LNCAP (cell line): ENCODE data around the gene LACTB.

Source experiments
- TF ChIP-seq, protein P1 (sequence below): fragments of 450-650 bp; IDR thresholded peaks from 2 replicates; pipeline ENCODE4 v1.5.1; 2017; ENCODE audit warnings: mild to moderate bottlenecking

Gene LACTB

GRCh38 chr15:63091679-63092446 lies 29.8 kb upstream of the LACTB start:
- TF ChIP-seq, protein P1, sequence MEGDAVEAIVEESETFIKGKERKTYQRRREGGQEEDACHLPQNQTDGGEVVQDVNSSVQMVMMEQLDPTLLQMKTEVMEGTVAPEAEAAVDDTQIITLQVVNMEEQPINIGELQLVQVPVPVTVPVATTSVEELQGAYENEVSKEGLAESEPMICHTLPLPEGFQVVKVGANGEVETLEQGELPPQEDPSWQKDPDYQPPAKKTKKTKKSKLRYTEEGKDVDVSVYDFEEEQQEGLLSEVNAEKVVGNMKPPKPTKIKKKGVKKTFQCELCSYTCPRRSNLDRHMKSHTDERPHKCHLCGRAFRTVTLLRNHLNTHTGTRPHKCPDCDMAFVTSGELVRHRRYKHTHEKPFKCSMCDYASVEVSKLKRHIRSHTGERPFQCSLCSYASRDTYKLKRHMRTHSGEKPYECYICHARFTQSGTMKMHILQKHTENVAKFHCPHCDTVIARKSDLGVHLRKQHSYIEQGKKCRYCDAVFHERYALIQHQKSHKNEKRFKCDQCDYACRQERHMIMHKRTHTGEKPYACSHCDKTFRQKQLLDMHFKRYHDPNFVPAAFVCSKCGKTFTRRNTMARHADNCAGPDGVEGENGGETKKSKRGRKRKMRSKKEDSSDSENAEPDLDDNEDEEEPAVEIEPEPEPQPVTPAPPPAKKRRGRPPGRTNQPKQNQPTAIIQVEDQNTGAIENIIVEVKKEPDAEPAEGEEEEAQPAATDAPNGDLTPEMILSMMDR, result no peak

- TF ChIP-seq, protein P1, result peak; percentile 83
These were observed 28.0 kb upstream of the LACTB start for GRCh38 chr15:63093486-63094205.

DNA sequence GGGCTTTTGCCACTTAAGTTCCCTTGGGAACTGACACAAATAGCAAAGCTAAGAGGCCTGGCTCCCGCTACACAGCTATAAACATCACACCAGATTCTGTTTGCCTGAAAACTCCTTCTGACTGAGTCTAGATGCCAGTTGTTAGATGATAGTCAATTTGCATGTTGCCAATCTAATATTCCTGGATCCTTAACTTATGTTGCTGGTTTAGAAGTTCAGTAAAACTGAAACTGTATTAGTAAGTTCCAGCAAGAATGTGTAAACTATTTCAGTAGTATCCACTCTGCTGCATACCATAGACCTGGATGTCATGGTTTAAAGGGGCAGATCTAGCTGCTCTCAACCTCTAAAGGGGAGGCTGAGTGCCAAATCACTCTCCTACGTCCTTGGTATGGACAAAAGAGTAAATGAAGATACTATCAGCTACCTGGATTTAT lies 27.1 kb upstream of the LACTB start:
- TF ChIP-seq, protein P1, result no peak

GRCh38 chr15:63096178-63096577 lies 25.5 kb upstream of the LACTB start:
- TF ChIP-seq, protein P1, result no peak

DNA sequence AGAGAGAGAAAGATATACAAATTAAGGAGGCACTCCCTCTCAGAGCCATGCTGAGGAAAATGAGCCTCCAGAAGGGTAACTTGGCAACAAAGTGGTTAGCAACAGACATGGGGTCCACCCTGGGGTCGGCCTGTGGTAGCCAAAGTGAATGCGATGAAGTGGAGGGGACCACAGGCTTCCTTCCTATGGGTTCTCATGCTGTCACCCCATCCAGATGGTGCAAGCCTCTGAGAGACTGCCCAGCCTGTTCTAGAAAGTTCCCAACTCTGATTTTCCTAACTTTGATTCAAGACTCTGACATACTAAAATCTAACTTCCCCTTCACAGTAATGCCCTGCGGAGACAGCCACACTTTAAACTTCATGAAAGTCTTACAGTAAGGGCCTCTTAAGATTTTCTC lies 18.2 kb upstream of the LACTB start:
- TF ChIP-seq, protein P1, result no peak

- TF ChIP-seq, protein P1, result no peak
These were observed 16.9 kb upstream of the LACTB start for GRCh38 chr15:63104727-63105126.

DNA sequence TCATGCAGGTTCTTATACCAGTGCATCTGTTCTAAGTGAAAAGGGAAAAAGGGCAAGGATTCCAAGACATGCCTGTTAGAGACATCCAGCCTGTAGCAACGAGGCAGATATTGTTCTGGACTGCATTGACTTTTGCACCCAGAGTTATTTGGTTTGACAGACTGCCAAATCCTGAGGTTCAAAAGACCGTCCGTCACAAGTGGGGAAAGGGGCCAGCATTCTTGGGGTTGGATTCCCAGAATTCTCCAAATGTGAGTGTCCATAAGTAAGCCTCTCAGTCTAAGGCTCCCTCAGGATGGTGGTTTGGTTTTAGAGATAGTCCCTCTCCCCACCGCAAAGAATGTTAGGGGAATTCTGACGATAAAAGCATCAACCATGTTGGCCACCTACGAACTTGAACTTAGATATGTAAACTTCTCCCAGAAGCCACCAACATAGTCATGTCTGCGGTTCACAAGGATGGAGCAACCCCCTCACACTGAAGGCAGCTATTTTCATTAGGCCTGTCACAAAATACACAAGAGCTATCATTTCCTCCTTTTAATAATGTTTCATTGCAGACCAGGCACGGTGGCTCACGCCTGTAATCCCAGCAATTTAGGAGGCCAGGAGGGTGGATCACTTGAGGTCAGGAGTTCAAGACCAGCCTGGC lies 13.6 kb upstream of the LACTB start:
- TF ChIP-seq, protein P1, result no peak
